ENCODE results near the gene SYPL1.

DNA sequence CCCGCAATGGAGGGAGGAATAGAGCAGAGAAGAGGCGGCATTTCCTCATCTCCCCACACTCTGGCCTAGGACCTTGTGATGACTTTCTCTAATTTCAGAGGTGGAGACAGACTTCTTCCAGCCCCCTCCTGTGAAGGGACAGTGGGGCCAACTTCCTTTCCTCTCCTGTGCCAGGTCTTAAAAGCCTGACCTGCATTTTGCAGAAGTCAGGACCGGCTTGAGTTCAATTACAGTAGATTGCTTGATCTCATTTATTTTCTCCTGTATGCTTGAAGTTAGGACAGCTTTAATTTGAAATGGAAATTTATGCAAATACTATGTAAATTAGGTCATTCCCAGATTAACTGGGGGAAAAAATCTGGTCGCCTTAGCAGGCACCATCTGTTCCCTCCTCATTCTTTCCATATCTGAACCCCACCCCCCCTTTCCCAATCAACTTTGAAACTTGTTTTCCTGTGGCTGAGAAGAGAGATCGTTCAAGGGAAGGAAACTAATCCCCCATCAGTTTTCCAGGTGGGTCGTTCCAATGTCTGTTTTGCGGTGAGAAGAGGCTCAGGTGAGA lies 57.1 kb downstream of the SYPL1 start:
- TF ChIP-seq ZNF211 (tag by site-specific recombination; IDR thresholded peaks at IDR 0.05; ENCODE audit: low read depth) (no peak), ZNF121 (tag by site-specific recombination; IDR thresholded peaks at IDR 0.05) (no peak), ZNF521 (tag by site-specific recombination; IDR thresholded peaks at IDR 0.05) (no peak), SP2 (tag by site-specific recombination; IDR thresholded peaks at IDR 0.05) (no peak), ZNF596 (tag by site-specific recombination; IDR thresholded peaks at IDR 0.05) (no peak), ZNF585B (tag by site-specific recombination; IDR thresholded peaks at IDR 0.05) (no peak), TCF7L2 (IDR thresholded peaks at IDR 0.05; ENCODE audit: borderline replicate concordance, low read depth, low read length) (no peak), ZNF600 (tag by site-specific recombination; IDR thresholded peaks at IDR 0.05) (no peak)
- TF ChIP-seq, protein P1, sequence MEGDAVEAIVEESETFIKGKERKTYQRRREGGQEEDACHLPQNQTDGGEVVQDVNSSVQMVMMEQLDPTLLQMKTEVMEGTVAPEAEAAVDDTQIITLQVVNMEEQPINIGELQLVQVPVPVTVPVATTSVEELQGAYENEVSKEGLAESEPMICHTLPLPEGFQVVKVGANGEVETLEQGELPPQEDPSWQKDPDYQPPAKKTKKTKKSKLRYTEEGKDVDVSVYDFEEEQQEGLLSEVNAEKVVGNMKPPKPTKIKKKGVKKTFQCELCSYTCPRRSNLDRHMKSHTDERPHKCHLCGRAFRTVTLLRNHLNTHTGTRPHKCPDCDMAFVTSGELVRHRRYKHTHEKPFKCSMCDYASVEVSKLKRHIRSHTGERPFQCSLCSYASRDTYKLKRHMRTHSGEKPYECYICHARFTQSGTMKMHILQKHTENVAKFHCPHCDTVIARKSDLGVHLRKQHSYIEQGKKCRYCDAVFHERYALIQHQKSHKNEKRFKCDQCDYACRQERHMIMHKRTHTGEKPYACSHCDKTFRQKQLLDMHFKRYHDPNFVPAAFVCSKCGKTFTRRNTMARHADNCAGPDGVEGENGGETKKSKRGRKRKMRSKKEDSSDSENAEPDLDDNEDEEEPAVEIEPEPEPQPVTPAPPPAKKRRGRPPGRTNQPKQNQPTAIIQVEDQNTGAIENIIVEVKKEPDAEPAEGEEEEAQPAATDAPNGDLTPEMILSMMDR (tag by site-specific recombination; IDR thresholded peaks at IDR 0.05) = no peak
- TF ChIP-seq, protein P2, sequence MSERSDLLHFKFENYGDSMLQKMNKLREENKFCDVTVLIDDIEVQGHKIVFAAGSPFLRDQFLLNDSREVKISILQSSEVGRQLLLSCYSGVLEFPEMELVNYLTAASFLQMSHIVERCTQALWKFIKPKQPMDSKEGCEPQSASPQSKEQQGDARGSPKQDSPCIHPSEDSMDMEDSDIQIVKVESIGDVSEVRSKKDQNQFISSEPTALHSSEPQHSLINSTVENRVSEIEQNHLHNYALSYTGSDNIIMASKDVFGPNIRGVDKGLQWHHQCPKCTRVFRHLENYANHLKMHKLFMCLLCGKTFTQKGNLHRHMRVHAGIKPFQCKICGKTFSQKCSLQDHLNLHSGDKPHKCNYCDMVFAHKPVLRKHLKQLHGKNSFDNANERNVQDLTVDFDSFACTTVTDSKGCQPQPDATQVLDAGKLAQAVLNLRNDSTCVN (tag by site-specific recombination; optimal IDR thresholded peaks at IDR 0.05) = no peak

Data from HEK293 (cell line).